GM18511 (cell line): ENCODE measurements around the gene IFNLR1.
"Not testable (repeated sequence)": the region's sequence is repeated elsewhere in the genome, so short reads cannot be mapped to it uniquely, and the experiment has no call there.

Source experiments
- ATAC-seq: cut with Tn5 transposase; IDR thresholded peaks from one replicate; pipeline ENCODE4 v1.9.1; 2021; ENCODE audit warnings: mild to moderate bottlenecking, moderate library complexity; ENCODE audit not compliant: unreplicated experiment

The IFNLR1 gene

GRCh38 chr1:24186993-24187790, at the start of gene IFNLR1:
Gene IFNLR1, minus strand, starts transcription at chr1:24187289. Its CDS starts 41 bp downstream, at chr1:24187248.
- ATAC-seq, result no peak

- peak; percentile 62 for ATAC-seq
Measured at GRCh38 chr1:24235921-24236788, 49.1 kb upstream of the IFNLR1 start.

GRCh38 chr1:24233684-24234600, 46.9 kb upstream of the IFNLR1 start:
- no peak for ATAC-seq

GRCh38 chr1:24231701-24232100, 44.6 kb upstream of the IFNLR1 start:
- ATAC-seq, result no peak

GRCh38 chr1:24228311-24228710, 41.2 kb upstream of the IFNLR1 start:
- no peak for ATAC-seq

- ATAC-seq, result no peak
Measured at GRCh38 chr1:24226749-24227148, 39.7 kb upstream of the IFNLR1 start.

GRCh38 chr1:24224761-24225160, 37.7 kb upstream of the IFNLR1 start:
- ATAC-seq, result no peak

- no peak for ATAC-seq
Measured at GRCh38 chr1:24224086-24224485, 37.0 kb upstream of the IFNLR1 start.

- ATAC-seq, result no peak
Measured at GRCh38 chr1:24222793-24223192, 35.7 kb upstream of the IFNLR1 start.

- no peak for ATAC-seq
Measured at GRCh38 chr1:24222008-24222605, 35.0 kb upstream of the IFNLR1 start.

- ATAC-seq, result no peak
Measured at GRCh38 chr1:24221246-24221645, 34.2 kb upstream of the IFNLR1 start.

GRCh38 chr1:24216276-24217074, 29.4 kb upstream of the IFNLR1 start:
- ATAC-seq, result no peak

- no peak for ATAC-seq
Measured at GRCh38 chr1:24215226-24215814, 28.2 kb upstream of the IFNLR1 start.

GRCh38 chr1:24212376-24212775, 25.3 kb upstream of the IFNLR1 start:
- ATAC-seq, result no peak

- no peak for ATAC-seq
Measured at GRCh38 chr1:24210195-24210627, 23.1 kb upstream of the IFNLR1 start.

- ATAC-seq, result no peak
Measured at GRCh38 chr1:24209097-24209496, 22.0 kb upstream of the IFNLR1 start.

GRCh38 chr1:24207709-24208108, 20.6 kb upstream of the IFNLR1 start:
- no peak for ATAC-seq

- not testable (repeated sequence) for ATAC-seq
Measured at GRCh38 chr1:24207395-24207687, 20.3 kb upstream of the IFNLR1 start.
